B cell (primary cell): ENCODE data around the gene SPECC1L. TPM values are rescaled to one million over a fixed set of nuclear protein-coding genes. Genes with fewer than 3 reads are reported as not detected.
A peak's percentile ranks its signal among the peaks of the same experiment; 100 is the strongest.

Experiments
- ATAC-seq: fragments of 200-7000 bp; cut with Tn5 transposase; one replicate; pipeline ENCODE4 v1.10.0; 2021; ENCODE audit warnings: low read depth, mild to moderate bottlenecking, moderate number of reproducible peaks, moderate library complexity
- CTCF ChIA-PET: fragments of 350-600 bp; sonication (Branson Sonifier 250); formaldehyde crosslinking; loops from one replicate; lab custom pipeline; 2021; ENCODE audit warnings: antibody characterized with exemption, inconsistent platforms; lab: Charles Lee
- POLR2A ChIA-PET: fragments of 350-600 bp; sonication (Branson Sonifier 250); formaldehyde crosslinking; loops from one replicate; lab custom pipeline; 2021; ENCODE audit warnings: antibody characterized with exemption; lab: Charles Lee
- DNase-seq: peaks from one replicate; pipeline ENCODE4 v3.0.0; 2013
- H2AFZ ChIP-seq: 2 replicates; pipeline ENCODE4 v1.6.1; 2012; ENCODE audit warnings: mild to moderate bottlenecking, low read depth, low read length; ENCODE audit not compliant: insufficient read depth, poor library complexity, severe bottlenecking
- H3K27ac ChIP-seq, 2 donors: 1 replicate in 1 of 2; 2 replicates in 1 of 2; pipeline ENCODE4 v1.5.1; 2012 to 2013; ENCODE audit warnings: low read length in 2 of 2, mild to moderate bottlenecking in 2 of 2, moderate library complexity in 1 of 2
- H3K27me3 ChIP-seq, 4 experiments: fragments of 200-600 bp in 1 of 4; sonication (generic) in 1 of 4; replicated peaks in 1 of 4; 1 replicate in 2 of 4; 2 replicates in 2 of 4; pipeline versions ENCODE4 v1.6.1 to v1.7.0; 2013 to 2016; ENCODE audit warnings: low read length in 3 of 4, mild to moderate bottlenecking in 2 of 4, mixed read lengths in 1 of 4, moderate library complexity in 1 of 4; ENCODE audit not compliant: insufficient read depth in 4 of 4, control insufficient read depth in 3 of 4; ENCODE audit errors: control extremely low read depth in 1 of 4
- H3K36me3 ChIP-seq, 2 experiments: replicated peaks in 1 of 2; 1 replicate in 1 of 2; 2 replicates in 1 of 2; pipeline versions ENCODE4 v1.6.1 to v1.7.1; 2013; ENCODE audit warnings: low read length in 1 of 2; ENCODE audit not compliant: insufficient read depth in 2 of 2, control insufficient read depth in 1 of 2; ENCODE audit errors: control extremely low read depth in 1 of 2, extremely low read depth in 1 of 2
- H3K4me1 ChIP-seq, 2 donors: fragments of 200-600 bp in 1 of 2; sonication (generic) in 1 of 2; 1 replicate in 1 of 2; 2 replicates in 1 of 2; pipeline versions ENCODE4 v1.5.1 to v1.6.1; 2013 to 2017; ENCODE audit warnings: low read length in 2 of 2; ENCODE audit not compliant: control insufficient read depth in 2 of 2, insufficient read depth in 2 of 2
- H3K4me2 ChIP-seq: replicated peaks from 2 replicates; pipeline ENCODE3; 2012; ENCODE audit warnings: mild to moderate bottlenecking, low read depth, low read length; ENCODE audit not compliant: poor library complexity, severe bottlenecking
- H3K4me3 ChIP-seq, 5 experiments: fragments of 200-600 bp in 1 of 5; sonication (generic) in 1 of 5; 1 replicate in 3 of 5; 2 replicates in 2 of 5; pipeline versions ENCODE4 v1.5.1 to v1.7.0; 2011 to 2016; ENCODE audit warnings: low read length in 4 of 5, mild to moderate bottlenecking in 4 of 5, low read depth in 2 of 5, control low read depth in 1 of 5, moderate library complexity in 1 of 5; ENCODE audit not compliant: insufficient read depth in 1 of 5; ENCODE audit errors: control extremely low read depth in 1 of 5, extremely low read depth in 1 of 5
- H3K79me2 ChIP-seq: fragments of 200-600 bp; sonication (generic); one replicate; pipeline ENCODE4 v1.6.0; 2016; ENCODE audit warnings: low read length; ENCODE audit not compliant: control insufficient read depth, insufficient read depth
- H3K9ac ChIP-seq: fragments of 200-600 bp; sonication (generic); 2 replicates; pipeline ENCODE4 v1.6.1; 2017; ENCODE audit warnings: mild to moderate bottlenecking, low read length, moderate library complexity
- H3K9me3 ChIP-seq, 3 donors: one replicate each; pipeline versions ENCODE4 v1.6.1 to v1.7.1; 2013; ENCODE audit warnings: low read length in 2 of 3; ENCODE audit not compliant: control insufficient read depth in 2 of 3, insufficient read depth in 1 of 3; ENCODE audit errors: control extremely low read depth in 1 of 3
- H4K20me1 ChIP-seq: 2 replicates; pipeline ENCODE4 v1.6.0; 2012; ENCODE audit warnings: mild to moderate bottlenecking, low read length; ENCODE audit not compliant: insufficient read depth, control insufficient read depth, poor library complexity, severe bottlenecking
- H3K27ac Mint-ChIP-seq: one replicate; pipeline ENCODE4 v1.8.0; 2021; ENCODE audit warnings: mixed read lengths
- H3K27me3 Mint-ChIP-seq: one replicate; pipeline ENCODE4 v1.8.0; 2021; ENCODE audit warnings: mixed read lengths
- H3K4me1 Mint-ChIP-seq: one replicate; pipeline ENCODE4 v1.8.0; 2021; ENCODE audit warnings: mixed read lengths
- H3K4me3 Mint-ChIP-seq: one replicate; pipeline ENCODE4 v1.8.0; 2021; ENCODE audit warnings: mixed read lengths
- H3K9me3 Mint-ChIP-seq: one replicate; pipeline ENCODE4 v1.8.0; 2022; ENCODE audit warnings: mixed read lengths; ENCODE audit not compliant: insufficient read depth
- CTCF ChIP-seq: fragments of 200-600 bp; IDR thresholded peaks from one replicate; pipeline ENCODE4 v1.8.0; 2022; ENCODE audit warnings: antibody characterized with exemption, mild to moderate bottlenecking
- EZH2 ChIP-seq: IDR thresholded peaks from 2 replicates; pipeline ENCODE4 v1.6.1; 2012; ENCODE audit warnings: borderline replicate concordance, low read depth, mild to moderate bottlenecking, moderate library complexity, low read length; ENCODE audit not compliant: insufficient read depth, poor library complexity, severe bottlenecking
- WGBS: methylation state at CpG from one replicate; pipeline ENCODE4 v1.1.5; 2013; ENCODE audit warnings: missing lambda C conversion rate; ENCODE audit not compliant: insufficient coverage; 5-methylcytosine and 5-hydroxymethylcytosine counted together
- intact Hi-C: fragments of 100-400 bp; cut with micrococcal nuclease; formaldehyde crosslinking; loops from one replicate; pipeline ENCODE4 v1.10.0; 2022
- polyA plus RNA-seq: library from polyadenylated mRNA; depleted of rRNA; stranded (reverse); fragments of >200 nt; gene quantifications from 2 replicates; pipeline ENCODE4 v1.2.3, GENCODE V29; 2012
- total RNA-seq, 2 donors: library from RNA; stranded (reverse); fragments of 120-200 nt in 1 of 2; gene quantifications; 1 replicate in 1 of 2; 2 replicates in 1 of 2; pipeline versions ENCODE4 v1.2.3 to v1.2.4, GENCODE V29; 2013 to 2022

The SPECC1L gene
- total and polyA plus RNA-seq, 2 donors (not counting 1 experiment from before 2014, with no cell fraction given) = 14.4 to 85.3 TPM

DNA sequence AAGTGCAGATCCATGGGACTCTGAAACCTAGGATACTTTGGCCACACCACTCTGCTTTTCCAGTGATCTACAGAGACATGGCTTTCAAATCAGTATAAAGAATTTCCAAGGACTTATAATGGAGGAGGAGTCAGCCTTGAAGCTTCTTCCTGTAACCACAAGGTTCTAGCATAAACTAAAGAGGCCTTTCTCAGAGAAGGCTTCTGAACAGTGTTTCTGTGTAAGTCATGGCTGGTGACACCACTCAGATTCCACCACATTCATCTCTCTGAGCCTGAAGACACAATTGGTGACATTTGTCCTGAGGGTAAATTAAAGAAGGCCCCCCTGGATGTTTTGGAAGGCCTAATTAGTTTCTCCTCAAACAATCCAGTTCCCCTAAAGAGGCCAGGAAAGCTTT lies 127.8 kb downstream of the SPECC1L start:
- POLR2A ChIA-PET = no interaction called here
- Histone ChIP-seq H3K27ac (no peak overlapping the region), H3K4me1 (peaks cover 10 to 44% of the 10 kb centered on the region in 2 donors), H3K36me3 (peaks cover 6 to 30% of the 10 kb centered on the region in 2 experiments), H3K4me3 (no peak overlapping the region), H3K27me3 (no peaks in the 10 kb centered on the region), H2AFZ (no peak overlapping the region), H3K4me2 (no peak overlapping the region), H3K9me3 (no peaks in the 10 kb centered on the region), H4K20me1 (no peaks in the 10 kb centered on the region), H3K79me2 (peaks cover 7% of the 10 kb centered on the region), H3K9ac (no peak overlapping the region)
- TF ChIP-seq EZH2 (no peak), CTCF (no peak)
- no peak for DNase-seq
- peaks cover 50% of the 10 kb centered on the region for H3K4me1 Mint-ChIP-seq
- no peaks in the 10 kb centered on the region for H3K27me3 Mint-ChIP-seq
- ATAC-seq = no peak
- no peak overlapping the region for H3K4me3 Mint-ChIP-seq
- peak overlapping the region; percentile 74 for H3K27ac Mint-ChIP-seq
- CTCF ChIA-PET = interaction anchor here (0.7 to 2.7 kb wide), 2 partner anchors 24 to 140 kb away, joined by 3 to 10 read pairs; no protein-coding TSS in a partner anchor
- intact Hi-C loops = loop anchor here (5.0 kb wide), 1 partner anchor 71 kb away; no protein-coding TSS in a partner anchor
- no peaks in the 10 kb centered on the region for H3K9me3 Mint-ChIP-seq

GRCh38 chr22:24400034-24400725 lies 129.5 kb downstream of the SPECC1L start:
- peaks cover 4 to 45% of the 10 kb centered on the region in 2 experiments for H3K36me3 ChIP-seq
- H3K27me3 ChIP-seq = no peaks in the 10 kb centered on the region
- POLR2A ChIA-PET = interaction anchor here (0.6 kb wide), 3 partner anchors 11 to 105 kb away, joined by 4 to 10 read pairs (median 6); no protein-coding TSS in a partner anchor
- 90% methylated on average over 2 of the region's 8 CpGs for WGBS
- peaks cover 7% of the 10 kb centered on the region for H3K79me2 ChIP-seq
- no peaks in the 10 kb centered on the region for H3K27me3 Mint-ChIP-seq
- no peaks in the 10 kb centered on the region for H3K9me3 ChIP-seq
- H3K4me1 ChIP-seq = peaks cover 10 to 47% of the 10 kb centered on the region in 2 donors
- TF ChIP-seq EZH2 = no peak
- TF ChIP-seq CTCF = no peak
- H3K4me3 ChIP-seq = peak overlapping the region in 3 of 5 experiments; percentile 24 to 52 (median 25)
- ATAC-seq (peak; percentile 15), DNase-seq (no peak)
- peak overlapping the region; percentile 56 for H3K4me2 ChIP-seq
- CTCF ChIA-PET = interaction anchor here (0.8 to 2.7 kb wide), 4 partner anchors 12 to 86 kb away, joined by 3 to 10 read pairs (median 4); no protein-coding TSS in a partner anchor
- H3K27ac ChIP-seq = peak overlapping the region; percentile 75 to 81
- H3K9ac ChIP-seq = peak overlapping the region; percentile 59
- H3K4me3 Mint-ChIP-seq = peak overlapping the region; percentile 82
- no peaks in the 10 kb centered on the region for H3K9me3 Mint-ChIP-seq
- H4K20me1 ChIP-seq = no peaks in the 10 kb centered on the region
- intact Hi-C loops = loop anchor here (2.0 kb wide), 1 partner anchor 35 kb away; no protein-coding TSS in a partner anchor
- H3K27ac Mint-ChIP-seq = peak overlapping the region; percentile 87
- H2AFZ ChIP-seq = no peak overlapping the region
- H3K4me1 Mint-ChIP-seq = peaks cover 52% of the 10 kb centered on the region
